Measurements from ENCODE around the gene MRM2.

The MRM2 gene

GRCh38 chr7:2228921-2229320 lies 13.1 kb downstream of the MRM2 start:
- DNase-seq (ENCODE audit: low spot score), result no peak
- no peak overlapping the region for H3K4me3 ChIP-seq
- TF ChIP-seq, protein P1, sequence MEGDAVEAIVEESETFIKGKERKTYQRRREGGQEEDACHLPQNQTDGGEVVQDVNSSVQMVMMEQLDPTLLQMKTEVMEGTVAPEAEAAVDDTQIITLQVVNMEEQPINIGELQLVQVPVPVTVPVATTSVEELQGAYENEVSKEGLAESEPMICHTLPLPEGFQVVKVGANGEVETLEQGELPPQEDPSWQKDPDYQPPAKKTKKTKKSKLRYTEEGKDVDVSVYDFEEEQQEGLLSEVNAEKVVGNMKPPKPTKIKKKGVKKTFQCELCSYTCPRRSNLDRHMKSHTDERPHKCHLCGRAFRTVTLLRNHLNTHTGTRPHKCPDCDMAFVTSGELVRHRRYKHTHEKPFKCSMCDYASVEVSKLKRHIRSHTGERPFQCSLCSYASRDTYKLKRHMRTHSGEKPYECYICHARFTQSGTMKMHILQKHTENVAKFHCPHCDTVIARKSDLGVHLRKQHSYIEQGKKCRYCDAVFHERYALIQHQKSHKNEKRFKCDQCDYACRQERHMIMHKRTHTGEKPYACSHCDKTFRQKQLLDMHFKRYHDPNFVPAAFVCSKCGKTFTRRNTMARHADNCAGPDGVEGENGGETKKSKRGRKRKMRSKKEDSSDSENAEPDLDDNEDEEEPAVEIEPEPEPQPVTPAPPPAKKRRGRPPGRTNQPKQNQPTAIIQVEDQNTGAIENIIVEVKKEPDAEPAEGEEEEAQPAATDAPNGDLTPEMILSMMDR (IDR thresholded peaks at IDR 0.05), result no peak
- H3K27ac ChIP-seq, result no peak overlapping the region

DNA sequence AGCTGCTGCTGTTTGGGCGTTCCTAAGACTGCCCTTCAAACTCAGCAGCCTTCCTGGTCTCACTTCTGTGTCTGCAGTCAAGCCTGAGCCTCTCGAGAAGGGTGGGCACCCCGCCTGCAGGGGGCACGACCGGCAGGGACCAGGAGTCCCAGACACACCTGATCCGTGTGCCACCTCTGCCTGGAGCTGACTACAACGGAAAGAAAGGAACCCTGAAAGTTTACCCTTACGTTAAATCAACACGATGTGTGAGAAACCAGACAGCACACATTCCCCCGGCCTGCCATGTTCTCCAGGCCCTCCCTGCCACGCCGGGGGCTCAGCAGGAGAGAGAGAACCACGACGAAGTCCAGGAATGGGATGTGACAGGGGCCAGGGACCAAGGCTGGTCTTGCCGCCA lies 14.3 kb downstream of the MRM2 start:
- DNase-seq (ENCODE audit: low spot score), result no peak
- Histone ChIP-seq H3K27ac (no peak overlapping the region), H3K4me3 (no peak overlapping the region)
- TF ChIP-seq, protein P1 (IDR thresholded peaks at IDR 0.05), result no peak

GRCh38 chr7:2225830-2226229 lies 16.2 kb downstream of the MRM2 start:
- DNase-seq (ENCODE audit: low spot score), result no peak
- TF ChIP-seq, protein P1 (IDR thresholded peaks at IDR 0.05), result no peak
- no peak overlapping the region for H3K27ac ChIP-seq
- H3K4me3 ChIP-seq, result no peak overlapping the region

GRCh38 chr7:2225336-2225735 lies 16.7 kb downstream of the MRM2 start:
- TF ChIP-seq, protein P1 (IDR thresholded peaks at IDR 0.05), result no peak
- H3K4me3 ChIP-seq, result no peak overlapping the region
- H3K27ac ChIP-seq, result no peak overlapping the region
- no peak for DNase-seq (ENCODE audit: low spot score)

GRCh38 chr7:2224934-2225333 lies 17.1 kb downstream of the MRM2 start:
- TF ChIP-seq, protein P1 (IDR thresholded peaks at IDR 0.05), result no peak
- no peak overlapping the region for H3K4me3 ChIP-seq
- no peak overlapping the region for H3K27ac ChIP-seq
- no peak for DNase-seq (ENCODE audit: low spot score)

- no peak overlapping the region for H3K4me3 ChIP-seq
- TF ChIP-seq, protein P1 (IDR thresholded peaks at IDR 0.05), result no peak
- DNase-seq (ENCODE audit: low spot score), result no peak
- no peak overlapping the region for H3K27ac ChIP-seq
These were observed 17.5 kb downstream of the MRM2 start for GRCh38 chr7:2224491-2224928.

- Histone ChIP-seq H3K27ac (no peak overlapping the region), H3K4me3 (no peak overlapping the region)
- no peak for DNase-seq (ENCODE audit: low spot score)
- TF ChIP-seq, protein P1 (IDR thresholded peaks at IDR 0.05), result no peak
These were observed 18.7 kb downstream of the MRM2 start for GRCh38 chr7:2223321-2223720.

All from coronary artery (tissue), 2 donors.